Right lobe of liver (tissue), 4 donors: Measurements from ENCODE around the gene BACH2.

Experiments used
- CTCF ChIP-seq, 4 donors: fragments of 200-600 bp in 3 of 4; fragments of 450-650 bp in 1 of 4; IDR thresholded peaks; one replicate each; pipeline versions ENCODE4 v1.5.1 to v1.8.0; 2016 to 2022; ENCODE audit warnings: antibody characterized with exemption in 4 of 4, mild to moderate bottlenecking in 2 of 4
- POLR2A ChIP-seq: fragments of 450-650 bp; IDR thresholded peaks from one replicate; pipeline ENCODE4 v1.6.1; 2017; ENCODE audit warnings: antibody characterized with exemption, mild to moderate bottlenecking
- donor health status: DM: no; HTN: no; CAD: no.
- donor health status: DM: no; HTN: no; CAD: no.
- donor health status: DM: no; HTN: yes; CAD: no.

GRCh38 chr6:90004511-90004910 is 292.1 kb downstream of the BACH2 start:
- no peak for TF ChIP-seq CTCF (IDR thresholded peaks at IDR 0.05)
- no peak for TF ChIP-seq POLR2A
